Sigmoid colon (tissue), 4 donors: ENCODE data around the gene MLLT3.

Experiments used
- EP300 ChIP-seq, 4 donors: sonication (generic); formaldehyde crosslinking; IDR thresholded peaks; one replicate each; pipeline ENCODE4 v1.6.1; 2017; ENCODE audit warnings: antibody characterized with exemption in 4 of 4
- POLR2A ChIP-seq, 2 donors: fragments of 450-650 bp; IDR thresholded peaks; one replicate each; pipeline ENCODE4 v1.6.1; 2016; ENCODE audit warnings: antibody characterized with exemption in 2 of 2, mild to moderate bottlenecking in 2 of 2, moderate library complexity in 2 of 2
- TF ChIP-seq, protein P1 (sequence below), 4 experiments: fragments of 450-650 bp in 3 of 4; fragments of 200-600 bp in 1 of 4; IDR thresholded peaks; one replicate each; pipeline ENCODE4 v1.5.1; 2016 to 2019; ENCODE audit warnings: antibody characterized with exemption in 4 of 4, mild to moderate bottlenecking in 3 of 4, moderate library complexity in 2 of 4

DNA sequence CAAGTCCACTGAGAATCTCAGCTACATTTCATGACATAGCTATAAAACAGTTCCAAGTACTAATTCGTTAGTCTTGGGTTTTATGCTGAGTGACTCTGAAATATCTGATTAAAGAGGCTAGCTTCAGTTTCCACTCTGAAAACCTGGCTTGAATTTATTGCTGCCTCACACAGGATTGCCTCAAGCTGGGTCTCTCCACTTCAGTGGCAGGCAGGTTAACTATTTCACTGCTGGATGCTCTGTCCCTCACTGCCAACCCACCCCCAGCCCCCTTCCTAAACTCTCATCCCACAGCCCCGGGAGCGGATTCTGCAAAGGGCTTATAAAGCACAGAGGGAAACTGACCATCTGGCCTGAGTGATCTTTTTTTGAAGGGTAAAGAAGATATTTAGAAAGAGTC lies 318.3 kb downstream of the MLLT3 start:
- no peak for TF ChIP-seq EP300 (IDR thresholded peaks at IDR 0.05)
- no peak for TF ChIP-seq POLR2A (IDR thresholded peaks at IDR 0.05)
- TF ChIP-seq, protein P1, sequence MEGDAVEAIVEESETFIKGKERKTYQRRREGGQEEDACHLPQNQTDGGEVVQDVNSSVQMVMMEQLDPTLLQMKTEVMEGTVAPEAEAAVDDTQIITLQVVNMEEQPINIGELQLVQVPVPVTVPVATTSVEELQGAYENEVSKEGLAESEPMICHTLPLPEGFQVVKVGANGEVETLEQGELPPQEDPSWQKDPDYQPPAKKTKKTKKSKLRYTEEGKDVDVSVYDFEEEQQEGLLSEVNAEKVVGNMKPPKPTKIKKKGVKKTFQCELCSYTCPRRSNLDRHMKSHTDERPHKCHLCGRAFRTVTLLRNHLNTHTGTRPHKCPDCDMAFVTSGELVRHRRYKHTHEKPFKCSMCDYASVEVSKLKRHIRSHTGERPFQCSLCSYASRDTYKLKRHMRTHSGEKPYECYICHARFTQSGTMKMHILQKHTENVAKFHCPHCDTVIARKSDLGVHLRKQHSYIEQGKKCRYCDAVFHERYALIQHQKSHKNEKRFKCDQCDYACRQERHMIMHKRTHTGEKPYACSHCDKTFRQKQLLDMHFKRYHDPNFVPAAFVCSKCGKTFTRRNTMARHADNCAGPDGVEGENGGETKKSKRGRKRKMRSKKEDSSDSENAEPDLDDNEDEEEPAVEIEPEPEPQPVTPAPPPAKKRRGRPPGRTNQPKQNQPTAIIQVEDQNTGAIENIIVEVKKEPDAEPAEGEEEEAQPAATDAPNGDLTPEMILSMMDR (IDR thresholded peaks at IDR 0.05) = no peak
